Ascending aorta (tissue), 2 donors: ENCODE results near the gene AGO4. TPM values are rescaled to one million over a fixed set of nuclear protein-coding genes. Genes with fewer than 3 reads are reported as not detected.

Source experiments
- DNase-seq, 2 donors: peaks; one replicate each; pipeline ENCODE4 v3.0.0-alpha.2; 2019; ENCODE audit warnings: low spot score in 2 of 2
- H3K27ac ChIP-seq, 2 donors: fragments of 200-600 bp; sonication (generic); one replicate each; pipeline ENCODE4 v1.5.1; 2016 to 2017; ENCODE audit warnings: mild to moderate bottlenecking in 1 of 2
- H3K27me3 ChIP-seq: fragments of 200-600 bp; sonication (generic); one replicate; pipeline ENCODE4 v1.5.1; 2017
- H3K36me3 ChIP-seq, 2 donors: fragments of 200-600 bp; sonication (generic); one replicate each; pipeline ENCODE4 v1.5.1; 2016
- H3K4me1 ChIP-seq, 2 donors: fragments of 200-600 bp; sonication (generic); one replicate each; pipeline ENCODE4 v1.5.1; 2016 to 2017; ENCODE audit warnings: mild to moderate bottlenecking in 1 of 2
- H3K4me3 ChIP-seq, 2 donors: fragments of 200-600 bp; sonication (generic); one replicate each; pipeline ENCODE4 v1.5.1; 2016 to 2017; ENCODE audit warnings: mild to moderate bottlenecking in 1 of 2
- H3K9me3 ChIP-seq, 2 donors: fragments of 200-600 bp; sonication (generic); one replicate each; pipeline ENCODE4 v1.5.1; 2016
- intact Hi-C: fragments of 100-400 bp; cut with DNase I; formaldehyde crosslinking; loops from one replicate; pipeline ENCODE4 v1.15.1; 2023
- total RNA-seq: library from RNA; depleted of rRNA; stranded (reverse); fragments of >200 nt; gene quantifications from one replicate; pipeline ENCODE4 v1.1.0, GENCODE V29; 2016
- TF ChIP-seq, protein P1 (sequence below), 3 experiments: fragments of 200-600 bp in 2 of 3; fragments of 450-650 bp in 1 of 3; sonication (generic) in 2 of 3; IDR thresholded peaks; one replicate each; pipeline ENCODE4 v1.5.1; 2016 to 2019; ENCODE audit warnings: antibody characterized with exemption in 3 of 3, mild to moderate bottlenecking in 1 of 3, moderate library complexity in 1 of 3

The AGO4 gene
- total RNA-seq, 1 donor from 2014 or later = 40.4 TPM

- intact Hi-C loops = no loop called here
Measured at GRCh38 chr1:35893051-35893879, 85.4 kb downstream of the AGO4 start.

GRCh38 chr1:35894183-35894582, 86.4 kb downstream of the AGO4 start:
- Histone ChIP-seq H3K36me3 (peaks cover 56 to 80% of the 10 kb centered on the region in 2 donors), H3K4me3 (no peak overlapping the region), H3K9me3 (no peaks in the 10 kb centered on the region), H3K4me1 (no peaks in the 10 kb centered on the region), H3K27me3 (no peaks in the 10 kb centered on the region), H3K27ac (no peak overlapping the region)
- intact Hi-C loops = no loop called here
- TF ChIP-seq, protein P1, sequence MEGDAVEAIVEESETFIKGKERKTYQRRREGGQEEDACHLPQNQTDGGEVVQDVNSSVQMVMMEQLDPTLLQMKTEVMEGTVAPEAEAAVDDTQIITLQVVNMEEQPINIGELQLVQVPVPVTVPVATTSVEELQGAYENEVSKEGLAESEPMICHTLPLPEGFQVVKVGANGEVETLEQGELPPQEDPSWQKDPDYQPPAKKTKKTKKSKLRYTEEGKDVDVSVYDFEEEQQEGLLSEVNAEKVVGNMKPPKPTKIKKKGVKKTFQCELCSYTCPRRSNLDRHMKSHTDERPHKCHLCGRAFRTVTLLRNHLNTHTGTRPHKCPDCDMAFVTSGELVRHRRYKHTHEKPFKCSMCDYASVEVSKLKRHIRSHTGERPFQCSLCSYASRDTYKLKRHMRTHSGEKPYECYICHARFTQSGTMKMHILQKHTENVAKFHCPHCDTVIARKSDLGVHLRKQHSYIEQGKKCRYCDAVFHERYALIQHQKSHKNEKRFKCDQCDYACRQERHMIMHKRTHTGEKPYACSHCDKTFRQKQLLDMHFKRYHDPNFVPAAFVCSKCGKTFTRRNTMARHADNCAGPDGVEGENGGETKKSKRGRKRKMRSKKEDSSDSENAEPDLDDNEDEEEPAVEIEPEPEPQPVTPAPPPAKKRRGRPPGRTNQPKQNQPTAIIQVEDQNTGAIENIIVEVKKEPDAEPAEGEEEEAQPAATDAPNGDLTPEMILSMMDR (IDR thresholded peaks at IDR 0.05) = no peak
- peak in 1 of 2 donors; percentile 66 for DNase-seq

More at GRCh38 chr1:35893051-35893879, 85.4 kb downstream of the AGO4 start:
- DNase-seq = no peak
- Histone ChIP-seq H3K4me3 (no peak overlapping the region), H3K4me1 (no peaks in the 10 kb centered on the region), H3K27ac (no peak overlapping the region), H3K36me3 (peaks cover 56 to 81% of the 10 kb centered on the region in 2 donors), H3K27me3 (no peaks in the 10 kb centered on the region), H3K9me3 (no peaks in the 10 kb centered on the region)
- TF ChIP-seq, protein P1 (IDR thresholded peaks at IDR 0.05) = no peak

DNA sequence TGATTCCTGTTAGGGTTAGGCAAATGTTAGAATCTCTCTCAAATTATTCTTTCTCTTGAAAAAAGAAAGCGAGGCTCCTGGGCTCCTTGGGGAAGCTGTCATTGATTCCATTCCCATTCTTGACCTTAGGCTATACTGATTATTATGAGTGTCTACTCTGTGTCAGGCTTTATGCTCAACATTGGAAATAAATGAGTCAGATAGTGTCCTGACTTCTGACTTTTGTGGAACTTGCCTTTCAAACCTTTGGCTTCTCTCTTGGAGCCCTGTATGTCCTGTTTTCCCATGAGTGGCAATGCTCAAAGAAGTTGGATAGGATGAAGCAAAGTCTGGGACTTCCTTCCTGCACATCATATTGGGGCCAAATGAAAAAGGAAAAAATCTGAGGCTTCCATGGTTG, 86.8 kb downstream of the AGO4 start:
- no peaks in the 10 kb centered on the region for H3K27me3 ChIP-seq
- H3K9me3 ChIP-seq = no peaks in the 10 kb centered on the region
- H3K27ac ChIP-seq = no peak overlapping the region
- no peak for DNase-seq
- H3K36me3 ChIP-seq = peaks cover 55 to 80% of the 10 kb centered on the region in 2 donors
- TF ChIP-seq, protein P1 (IDR thresholded peaks at IDR 0.05) = no peak
- H3K4me3 ChIP-seq = no peak overlapping the region
- H3K4me1 ChIP-seq = no peaks in the 10 kb centered on the region
- intact Hi-C loops = no loop called here

DNA sequence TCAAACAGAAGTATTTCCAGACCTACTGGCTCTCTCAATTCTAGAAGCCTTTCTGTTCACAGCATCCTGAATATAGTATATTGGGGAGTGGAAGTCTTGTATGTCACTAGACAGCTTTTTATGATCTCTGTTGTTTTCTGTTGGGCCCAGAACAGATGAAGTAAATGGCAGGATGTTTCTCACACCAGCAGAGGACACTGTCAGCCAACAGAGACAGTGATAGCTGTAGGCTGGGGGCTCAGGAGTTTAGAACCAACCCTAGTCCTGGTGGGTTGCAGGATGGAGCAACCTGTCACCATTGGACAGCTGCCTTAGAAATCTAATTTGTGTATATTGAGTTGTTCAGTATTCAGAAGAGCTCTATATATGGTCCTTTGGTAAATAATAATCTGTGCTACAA, 92.1 kb downstream of the AGO4 start:
- no peaks in the 10 kb centered on the region for H3K27me3 ChIP-seq
- intact Hi-C loops = no loop called here
- H3K36me3 ChIP-seq = peaks cover 49 to 89% of the 10 kb centered on the region in 2 donors
- H3K4me3 ChIP-seq = no peak overlapping the region
- no peaks in the 10 kb centered on the region for H3K4me1 ChIP-seq
- H3K9me3 ChIP-seq = no peaks in the 10 kb centered on the region
- TF ChIP-seq, protein P1 (IDR thresholded peaks at IDR 0.05) = no peak
- DNase-seq = no peak
- H3K27ac ChIP-seq = no peak overlapping the region

GRCh38 chr1:35901235-35901634, 93.4 kb downstream of the AGO4 start:
- Histone ChIP-seq H3K36me3 (peaks cover 43 to 89% of the 10 kb centered on the region in 2 donors), H3K4me1 (no peaks in the 10 kb centered on the region), H3K27me3 (no peaks in the 10 kb centered on the region), H3K9me3 (no peaks in the 10 kb centered on the region), H3K4me3 (no peak overlapping the region), H3K27ac (no peak overlapping the region)
- DNase-seq = no peak
- intact Hi-C loops = no loop called here
- TF ChIP-seq, protein P1 (IDR thresholded peaks at IDR 0.05) = no peak
